Transverse colon (tissue), 4 donors: ENCODE data around the gene BPIFB1. TPM values are rescaled to one million over a fixed set of nuclear protein-coding genes. Genes with fewer than 3 reads are reported as not detected.
A peak's percentile ranks its signal among the peaks of the same experiment; 100 is the strongest.

ENCODE experiments used
- DNase-seq: peaks from one replicate; pipeline ENCODE4 v3.0.0-alpha.2; 2019
- H3K27ac ChIP-seq, 4 donors: fragments of 200-600 bp; sonication (generic); 2 replicates each; pipeline ENCODE4 v1.5.1; 2016 to 2018; ENCODE audit warnings: inconsistent platforms in 4 of 4
- H3K27me3 ChIP-seq: fragments of 200-600 bp; sonication (generic); 2 replicates; pipeline ENCODE4 v1.5.1; 2017; ENCODE audit warnings: inconsistent platforms
- H3K36me3 ChIP-seq, 4 donors: fragments of 200-600 bp; sonication (generic); 2 replicates each; pipeline ENCODE4 v1.5.1; 2017 to 2019; ENCODE audit warnings: inconsistent platforms in 4 of 4
- H3K4me1 ChIP-seq, 4 donors: fragments of 200-600 bp; sonication (generic); 2 replicates each; pipeline ENCODE4 v1.5.1; 2017 to 2020; ENCODE audit warnings: inconsistent platforms in 4 of 4
- H3K4me3 ChIP-seq, 4 donors: fragments of 200-600 bp; sonication (generic); 1 replicate in 1 of 4; 2 replicates in 3 of 4; pipeline versions ENCODE4 v1.5.1 to v1.6.1; 2017 to 2019; ENCODE audit warnings: inconsistent platforms in 4 of 4
- H3K9me3 ChIP-seq, 2 donors: fragments of 200-600 bp; sonication (generic); 2 replicates each; pipeline ENCODE4 v1.5.1; 2017 to 2019; ENCODE audit warnings: inconsistent platforms in 2 of 2
- EP300 ChIP-seq: sonication (generic); formaldehyde crosslinking; IDR thresholded peaks from one replicate; pipeline ENCODE4 v1.6.1; 2017; ENCODE audit warnings: antibody characterized with exemption, low read depth
- POLR2A ChIP-seq: fragments of 450-650 bp; IDR thresholded peaks from one replicate; pipeline ENCODE4 v1.6.1; 2016; ENCODE audit warnings: antibody characterized with exemption, mild to moderate bottlenecking, moderate library complexity
- POLR2AphosphoS5 ChIP-seq, 3 donors: sonication (generic); formaldehyde crosslinking; IDR thresholded peaks; one replicate each; pipeline ENCODE4 v1.6.1; 2016; ENCODE audit warnings: antibody characterized with exemption in 3 of 3
- WGBS, 2 donors: methylation state at CpG; one replicate each; pipeline ENCODE4 v1.1.5; 2018; ENCODE audit warnings: low coverage in 1 of 2; 5-methylcytosine and 5-hydroxymethylcytosine counted together
- in situ Hi-C, 4 donors: fragments of 200-750 bp; cut with MboI; loops; one replicate each; pipeline versions ENCODE4 v1.15.0 to v1.15.1; 2017; ENCODE audit warnings: low sequenced_read_pairs in 3 of 4, low pct_ligation_motif_present in 1 of 4, low pct_unique_long_range_greater_than_20kb in 1 of 4
- intact Hi-C: fragments of 100-400 bp; cut with DNase I; formaldehyde crosslinking; loops from one replicate; pipeline ENCODE4 v1.15.1; 2023; ENCODE audit warnings: low total_unique reads
- total RNA-seq, 4 donors: library from RNA; depleted of rRNA; stranded (reverse); fragments of >200 nt; gene quantifications; one replicate each; pipeline ENCODE4 v1.1.0, GENCODE V29; 2016
- TF ChIP-seq, protein P1 (sequence below), 5 experiments: fragments of 200-600 bp in 3 of 5; fragments of 450-650 bp in 2 of 5; sonication (generic) in 3 of 5; IDR thresholded peaks; 1 replicate in 2 of 5; 2 replicates in 3 of 5; pipeline ENCODE4 v1.5.1; 2016 to 2017; ENCODE audit warnings: antibody characterized with exemption in 5 of 5, inconsistent platforms in 3 of 5, mild to moderate bottlenecking in 2 of 5, moderate library complexity in 1 of 5

BPIFB1 gene
- total RNA-seq, 4 donors from 2014 or later: not detected

DNA sequence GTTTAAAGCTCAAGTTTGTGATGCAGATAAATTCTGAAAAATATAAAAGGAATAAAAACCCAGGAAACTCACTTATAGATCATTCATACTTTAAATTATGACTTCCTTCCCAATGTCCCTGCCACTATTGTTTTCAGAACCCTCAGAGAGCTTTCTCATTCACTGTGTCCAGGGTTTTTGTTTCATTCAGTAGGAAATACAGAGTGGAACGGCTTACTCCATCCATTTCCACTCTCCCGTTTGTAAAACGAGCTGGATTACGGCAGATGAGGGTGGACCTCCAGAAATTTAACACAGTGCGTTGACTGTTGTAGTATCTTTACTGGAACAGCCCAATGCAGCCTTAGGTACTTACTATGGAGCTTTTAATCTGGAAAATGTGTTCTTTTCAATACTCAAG, 23.6 kb upstream of the BPIFB1 start:
- Histone ChIP-seq H3K36me3 (no peaks in the 10 kb centered on the region), H3K9me3 (no peaks in the 10 kb centered on the region), H3K4me3 (no peak overlapping the region), H3K27me3 (peaks cover 9% of the 10 kb centered on the region), H3K27ac (no peak overlapping the region), H3K4me1 (no peaks in the 10 kb centered on the region)
- TF ChIP-seq POLR2A (no peak), EP300 (no peak), POLR2AphosphoS5 (IDR thresholded peaks at IDR 0.05) (no peak)
- TF ChIP-seq, protein P1, sequence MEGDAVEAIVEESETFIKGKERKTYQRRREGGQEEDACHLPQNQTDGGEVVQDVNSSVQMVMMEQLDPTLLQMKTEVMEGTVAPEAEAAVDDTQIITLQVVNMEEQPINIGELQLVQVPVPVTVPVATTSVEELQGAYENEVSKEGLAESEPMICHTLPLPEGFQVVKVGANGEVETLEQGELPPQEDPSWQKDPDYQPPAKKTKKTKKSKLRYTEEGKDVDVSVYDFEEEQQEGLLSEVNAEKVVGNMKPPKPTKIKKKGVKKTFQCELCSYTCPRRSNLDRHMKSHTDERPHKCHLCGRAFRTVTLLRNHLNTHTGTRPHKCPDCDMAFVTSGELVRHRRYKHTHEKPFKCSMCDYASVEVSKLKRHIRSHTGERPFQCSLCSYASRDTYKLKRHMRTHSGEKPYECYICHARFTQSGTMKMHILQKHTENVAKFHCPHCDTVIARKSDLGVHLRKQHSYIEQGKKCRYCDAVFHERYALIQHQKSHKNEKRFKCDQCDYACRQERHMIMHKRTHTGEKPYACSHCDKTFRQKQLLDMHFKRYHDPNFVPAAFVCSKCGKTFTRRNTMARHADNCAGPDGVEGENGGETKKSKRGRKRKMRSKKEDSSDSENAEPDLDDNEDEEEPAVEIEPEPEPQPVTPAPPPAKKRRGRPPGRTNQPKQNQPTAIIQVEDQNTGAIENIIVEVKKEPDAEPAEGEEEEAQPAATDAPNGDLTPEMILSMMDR (IDR thresholded peaks at IDR 0.05): no peak
- in situ Hi-C loops: no loop called here
- WGBS, 2 donors: 0 to 58% methylated on average over 1 to 5 of the region's 5 CpGs
- intact Hi-C loops: no loop called here
- no peak for DNase-seq

GRCh38 chr20:33261465-33261864, 21.5 kb upstream of the BPIFB1 start:
- Histone ChIP-seq H3K27ac (no peak overlapping the region), H3K36me3 (no peaks in the 10 kb centered on the region), H3K4me3 (no peak overlapping the region), H3K4me1 (no peaks in the 10 kb centered on the region), H3K27me3 (peaks cover 9% of the 10 kb centered on the region), H3K9me3 (no peaks in the 10 kb centered on the region)
- 76% methylated on average over 4 of the region's 4 CpGs; no CpG with 5 or more reads in 1 of the 2 donors for WGBS, 2 donors
- DNase-seq: no peak
- intact Hi-C loops (no loop called here), in situ Hi-C loops (no loop called here)
- TF ChIP-seq POLR2A (no peak), EP300 (no peak), POLR2AphosphoS5 (IDR thresholded peaks at IDR 0.05) (no peak)
- TF ChIP-seq, protein P1 (IDR thresholded peaks at IDR 0.05): no peak

DNA sequence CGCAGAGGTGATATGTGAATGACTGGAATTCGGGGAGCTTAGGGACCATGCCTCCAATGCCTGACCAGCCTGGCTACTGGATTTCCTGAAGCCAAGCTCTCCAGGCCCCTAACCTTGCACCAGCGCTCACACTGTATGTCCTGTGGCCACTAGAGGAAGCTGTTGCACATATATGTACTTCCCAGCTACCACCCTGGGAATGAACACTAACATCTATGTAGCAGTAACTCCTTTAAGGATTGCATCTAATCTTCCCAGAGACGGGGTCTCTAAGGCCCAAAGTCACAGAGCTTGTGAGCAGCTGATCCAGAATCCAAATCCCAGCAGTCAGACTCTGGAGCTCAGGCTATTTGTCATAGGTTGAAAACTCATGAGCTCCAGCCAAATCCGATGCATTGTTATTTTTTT, 20.4 kb upstream of the BPIFB1 start:
- intact Hi-C loops: no loop called here
- no peaks in the 10 kb centered on the region for H3K36me3 ChIP-seq
- H3K27ac ChIP-seq: no peak overlapping the region
- no peaks in the 10 kb centered on the region for H3K9me3 ChIP-seq
- no peak overlapping the region for H3K4me3 ChIP-seq
- in situ Hi-C loops: no loop called here
- no peaks in the 10 kb centered on the region for H3K4me1 ChIP-seq
- TF ChIP-seq POLR2AphosphoS5 (IDR thresholded peaks at IDR 0.05) (no peak), POLR2A (no peak), EP300 (no peak)
- TF ChIP-seq, protein P1 (IDR thresholded peaks at IDR 0.05): peak in 3 of 5 experiments; percentile 16 to 35 (median 20)
- DNase-seq: no peak
- WGBS, 2 donors: 30 to 36% methylated on average over 3 to 5 of the region's 5 CpGs
- peaks cover 10% of the 10 kb centered on the region for H3K27me3 ChIP-seq

GRCh38 chr20:33263784-33264183, 19.2 kb upstream of the BPIFB1 start:
- no peaks in the 10 kb centered on the region for H3K4me1 ChIP-seq
- H3K9me3 ChIP-seq: no peaks in the 10 kb centered on the region
- DNase-seq: no peak
- TF ChIP-seq, protein P1 (IDR thresholded peaks at IDR 0.05): no peak
- no peak for TF ChIP-seq EP300
- TF ChIP-seq POLR2AphosphoS5 (IDR thresholded peaks at IDR 0.05): no peak
- WGBS, 2 donors: 81% methylated on average over 5 of the region's 5 CpGs; no CpG with 5 or more reads in 1 of the 2 donors
- intact Hi-C loops: no loop called here
- in situ Hi-C loops: no loop called here
- H3K4me3 ChIP-seq: no peak overlapping the region
- H3K27ac ChIP-seq: no peak overlapping the region
- peaks cover 14% of the 10 kb centered on the region for H3K27me3 ChIP-seq
- H3K36me3 ChIP-seq: no peaks in the 10 kb centered on the region
